ENCODE results near the gene CBX5. TPM values are rescaled to one million over a fixed set of nuclear protein-coding genes. Genes with fewer than 3 reads are reported as not detected.
"Not testable (repeated sequence)": the region's sequence is repeated elsewhere in the genome, so short reads cannot be mapped to it uniquely, and the experiment has no call there.

CBX5 gene
- total and polyA plus RNA-seq, 10 of the 15 experiments (the other 5 are each of a cell fraction or from before 2014, with no cell fraction given) = 46.7 to 138 (median 74.6) TPM

DNA sequence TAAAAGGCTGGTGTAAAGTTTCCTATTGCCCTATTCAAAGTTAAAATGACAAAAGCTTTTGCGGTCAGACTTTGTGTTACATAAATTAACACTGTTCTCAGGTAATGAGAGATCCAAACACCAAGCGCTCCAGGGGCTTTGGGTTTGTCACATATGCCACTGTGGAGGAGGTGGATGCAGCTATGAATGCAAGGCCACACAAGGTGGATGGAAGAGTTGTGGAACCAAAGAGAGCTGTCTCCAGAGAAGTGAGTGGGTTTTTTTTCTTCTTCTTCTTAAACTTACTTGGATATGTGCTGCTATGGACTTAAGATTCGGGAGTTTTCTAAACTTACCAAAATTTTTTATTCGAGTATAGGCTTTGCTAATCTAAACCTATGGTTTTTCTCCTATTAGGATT lies 1.8 kb upstream of the CBX5 start:
- Histone ChIP-seq H3K4me3 (peak overlapping the region; percentile 81), H3K79me2 (ENCODE audit: control insufficient read depth, insufficient read depth, low read length) (peaks cover 79% of the 10 kb centered on the region), H3K27ac (ENCODE audit: control insufficient read depth, insufficient read depth) (peak overlapping the region; percentile 99), H3K36me3 (ENCODE audit: control insufficient read depth in 2 of 2, insufficient read depth in 2 of 2, low read length in 1 of 2) (peaks cover 16 to 40% of the 10 kb centered on the region in 2 experiments), H3K4me2 (ENCODE audit: control insufficient read depth, insufficient read depth) (peak overlapping the region; percentile 93), H3K9ac (ENCODE audit: control insufficient read depth, insufficient read depth, low read length) (peak overlapping the region; percentile 100)
- H3K9me3 ChIP-seq (replicated peaks; ENCODE audit: control insufficient read depth, insufficient read depth, low read length); FAIRE-seq; DNase-seq (ENCODE audit: low read depth, low spot score); ATAC-seq; H3K27me3 ChIP-seq (replicated peaks in 1 of 2; ENCODE audit: control insufficient read depth in 2 of 2, insufficient read depth in 2 of 2, low read length in 1 of 2); BruUV-seq (replicated peaks); H2AFZ ChIP-seq (ENCODE audit: control insufficient read depth, low read depth, low read length); in situ Hi-C loops (cut with MboI); H4K20me1 ChIP-seq (ENCODE audit: control insufficient read depth, insufficient read depth); H3K4me1 ChIP-seq (ENCODE audit: control insufficient read depth, insufficient read depth, low read length): not testable (repeated sequence)
- intact Hi-C loops (cut with micrococcal nuclease; ENCODE audit: unreplicated experiment) = loop anchor here (2.0 kb wide), 1 partner anchor 61 kb away; no protein-coding TSS in a partner anchor
- 0% methylated on average over 4 of the region's 4 CpGs for WGBS (ENCODE audit: insufficient coverage, insufficient replicate concordance, low lambda C conversion rate, missing lambda C conversion rate)
- POLR2A ChIA-PET = interaction anchor here (0.7 to 4.4 kb wide), 10 partner anchors 8 to 216 kb away, joined by 3 to 60 read pairs (median 13); partner anchors contain the start of genes COPZ1 and NCKAP1L
- RAD21 ChIA-PET (ENCODE audit: unreplicated experiment) = interaction anchor here (1.5 to 4.2 kb wide), 4 partner anchors 9 to 77 kb away, joined by 3 to 39 read pairs (median 22); no protein-coding TSS in a partner anchor
- SMC1A ChIA-PET (ENCODE audit: uncharacterized antibody, unreplicated experiment) = interaction anchor here (0.8 to 3.3 kb wide), 8 partner anchors 9 to 77 kb away, joined by 3 to 32 read pairs (median 4); no protein-coding TSS in a partner anchor
- TF ChIP-seq CREB1 (IDR thresholded peaks at IDR 0.05; ENCODE audit: low read depth) (peak; percentile 6; the same call in 1 of the 2 replicates), ZBED1 (IDR thresholded peaks at IDR 0.05; ENCODE audit: borderline replicate concordance) (0 out of 2 replicates have a peak, but pooled peaks have one; percentile 9)
- CTCF ChIA-PET = interaction anchor here (0.9 to 3.1 kb wide), 9 partner anchors 13 to 249 kb away, joined by 3 to 29 read pairs (median 20); partner anchors contain the start of genes COPZ1 and HOXC5

DNA sequence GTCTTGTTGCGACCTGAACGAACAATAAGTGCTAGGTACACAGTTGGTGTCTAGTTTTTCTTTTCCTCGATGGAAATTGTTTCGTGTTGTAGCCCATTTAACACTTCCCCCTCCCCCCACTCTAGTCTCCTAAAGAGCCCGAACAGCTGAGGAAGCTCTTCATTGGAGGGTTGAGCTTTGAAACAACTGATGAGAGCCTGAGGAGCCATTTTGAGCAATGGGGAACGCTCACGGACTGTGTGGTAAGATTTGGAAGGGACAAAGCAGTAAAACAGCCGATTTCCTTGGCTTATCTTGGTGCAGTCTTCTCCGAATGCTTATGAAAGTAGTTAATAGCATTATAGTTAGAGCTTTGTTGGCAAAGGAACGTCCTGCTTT lies 1.3 kb upstream of the CBX5 start:
- ATAC-seq; BruUV-seq (replicated peaks); FAIRE-seq; in situ Hi-C loops (cut with MboI); DNase-seq (ENCODE audit: low read depth, low spot score); H4K20me1 ChIP-seq (ENCODE audit: control insufficient read depth, insufficient read depth); H2AFZ ChIP-seq (ENCODE audit: control insufficient read depth, low read depth, low read length); H3K9me3 ChIP-seq (replicated peaks; ENCODE audit: control insufficient read depth, insufficient read depth, low read length); H3K27me3 ChIP-seq (replicated peaks in 1 of 2; ENCODE audit: control insufficient read depth in 2 of 2, insufficient read depth in 2 of 2, low read length in 1 of 2): not testable (repeated sequence)
- H3K27ac ChIP-seq (ENCODE audit: control insufficient read depth, insufficient read depth) = peak overlapping the region; percentile 99
- H3K4me2 ChIP-seq (ENCODE audit: control insufficient read depth, insufficient read depth) = peak overlapping the region; percentile 93
- ChIA-PET POLR2A (interaction anchor here (0.7 to 4.4 kb wide), 11 partner anchors 8 to 216 kb away, joined by 3 to 60 read pairs (median 8); partner anchors contain the start of genes COPZ1 and NCKAP1L), SMC1A (ENCODE audit: uncharacterized antibody, unreplicated experiment) (interaction anchor here (0.8 to 3.3 kb wide), 8 partner anchors 9 to 78 kb away, joined by 3 to 32 read pairs (median 4); no protein-coding TSS in a partner anchor), RAD21 (ENCODE audit: unreplicated experiment) (interaction anchor here (1.5 to 4.2 kb wide), 4 partner anchors 9 to 78 kb away, joined by 3 to 39 read pairs (median 22); no protein-coding TSS in a partner anchor), CTCF (interaction anchor here (0.9 to 3.1 kb wide), 9 partner anchors 12 to 249 kb away, joined by 3 to 29 read pairs (median 20); partner anchors contain the start of genes COPZ1 and HOXC5)
- H3K79me2 ChIP-seq (ENCODE audit: control insufficient read depth, insufficient read depth, low read length) = peaks cover 83% of the 10 kb centered on the region
- H3K4me1 ChIP-seq (ENCODE audit: control insufficient read depth, insufficient read depth, low read length) = peaks cover 11% of the 10 kb centered on the region
- H3K36me3 ChIP-seq (ENCODE audit: control insufficient read depth in 2 of 2, insufficient read depth in 2 of 2, low read length in 1 of 2) = peaks cover 14 to 36% of the 10 kb centered on the region in 2 experiments
- TF ChIP-seq YY1 (IDR thresholded peaks at IDR 0.05; ENCODE audit: low read depth, low read length) = peak; percentile 59; the same call in 1 of the 2 replicates
- peak; percentile 8; the same call in 1 of the 2 replicates for TF ChIP-seq CREB1 (IDR thresholded peaks at IDR 0.05; ENCODE audit: low read depth)
- TF ChIP-seq, protein P1, sequence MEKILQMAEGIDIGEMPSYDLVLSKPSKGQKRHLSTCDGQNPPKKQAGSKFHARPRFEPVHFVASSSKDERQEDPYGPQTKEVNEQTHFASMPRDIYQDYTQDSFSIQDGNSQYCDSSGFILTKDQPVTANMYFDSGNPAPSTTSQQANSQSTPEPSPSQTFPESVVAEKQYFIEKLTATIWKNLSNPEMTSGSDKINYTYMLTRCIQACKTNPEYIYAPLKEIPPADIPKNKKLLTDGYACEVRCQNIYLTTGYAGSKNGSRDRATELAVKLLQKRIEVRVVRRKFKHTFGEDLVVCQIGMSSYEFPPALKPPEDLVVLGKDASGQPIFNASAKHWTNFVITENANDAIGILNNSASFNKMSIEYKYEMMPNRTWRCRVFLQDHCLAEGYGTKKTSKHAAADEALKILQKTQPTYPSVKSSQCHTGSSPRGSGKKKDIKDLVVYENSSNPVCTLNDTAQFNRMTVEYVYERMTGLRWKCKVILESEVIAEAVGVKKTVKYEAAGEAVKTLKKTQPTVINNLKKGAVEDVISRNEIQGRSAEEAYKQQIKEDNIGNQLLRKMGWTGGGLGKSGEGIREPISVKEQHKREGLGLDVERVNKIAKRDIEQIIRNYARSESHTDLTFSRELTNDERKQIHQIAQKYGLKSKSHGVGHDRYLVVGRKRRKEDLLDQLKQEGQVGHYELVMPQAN (conservative IDR thresholded peaks at IDR 0.05) = peak; percentile 57
- 0 out of 2 replicates have a peak, but pooled peaks have one; percentile 12 for TF ChIP-seq SMARCA5 (IDR thresholded peaks at IDR 0.05)
- TF ChIP-seq WRNIP1 (IDR thresholded peaks at IDR 0.05; ENCODE audit: borderline replicate concordance, low read depth, low read length) = peak; percentile 83; the same call in 1 of the 2 replicates
- TF ChIP-seq BHLHE40 (IDR thresholded peaks at IDR 0.05; ENCODE audit: borderline replicate concordance in 1 of 2, low read depth in 2 of 2, low read length in 1 of 2) = peak in 1 of 2 experiments; percentile 7; a peak in 1 of 4 replicates
- peak; percentile 9; the same call in 1 of the 2 replicates for TF ChIP-seq RAD51 (IDR thresholded peaks at IDR 0.05)
- WGBS (ENCODE audit: insufficient coverage, insufficient replicate concordance, low lambda C conversion rate, missing lambda C conversion rate) = under 1% methylated on average over 10 of the region's 10 CpGs
- intact Hi-C loops (cut with micrococcal nuclease; ENCODE audit: unreplicated experiment) = loop anchor here (2.0 kb wide), 1 partner anchor 60 kb away; no protein-coding TSS in a partner anchor
- peak overlapping the region; percentile 100 for H3K9ac ChIP-seq (ENCODE audit: control insufficient read depth, insufficient read depth, low read length)
- H3K4me3 ChIP-seq = peak overlapping the region; percentile 81

All from GM12878 (cell line).